Glomerular visceral epithelial cell (primary cell): Measurements from ENCODE around the gene LRRC8D.

Experiments used
- DNase-seq: peaks from one replicate; pipeline ENCODE4 v3.0.0-alpha.2; 2016; ENCODE audit errors: extremely low spot score

Gene LRRC8D

DNA sequence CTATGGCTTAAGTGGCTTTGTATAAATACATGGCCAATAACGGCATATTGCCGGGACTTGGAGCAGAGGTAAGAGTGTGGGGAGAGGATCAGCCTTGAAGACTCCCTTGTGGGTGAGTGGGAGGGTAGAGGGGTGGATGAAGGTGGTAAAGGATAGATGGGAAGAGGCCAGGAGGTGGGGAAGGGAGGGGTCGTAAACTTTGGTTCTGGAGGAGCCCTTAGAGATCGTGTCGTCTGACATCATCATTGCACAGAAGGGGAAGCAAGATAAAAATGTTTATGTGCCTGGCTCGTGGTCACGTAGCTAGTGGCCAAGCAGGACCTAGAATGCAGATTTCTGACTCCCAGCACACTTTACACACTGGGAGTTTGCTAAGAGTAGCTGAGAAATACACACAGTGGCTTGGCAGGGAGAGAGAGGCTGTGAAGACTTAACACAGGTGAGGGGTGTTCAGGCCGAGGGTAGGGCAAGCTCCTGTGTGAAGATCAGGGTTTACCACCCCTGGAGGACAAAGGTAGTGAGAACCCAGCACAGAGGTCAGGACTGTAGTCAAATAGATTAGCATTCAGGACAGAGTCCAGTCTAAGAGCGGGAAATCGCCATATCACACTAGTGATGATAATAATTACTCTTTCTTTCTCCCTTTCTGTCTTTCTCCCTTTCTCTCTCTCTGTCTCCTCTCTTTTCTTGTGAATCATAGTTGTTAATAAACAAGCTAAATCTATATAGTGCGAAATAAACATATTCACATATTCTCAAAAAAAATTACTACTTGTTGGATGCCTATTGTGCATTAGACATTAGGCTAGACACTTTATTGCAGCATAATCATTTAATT, 75.5 kb downstream of the LRRC8D start:
- no peak for DNase-seq

DNA sequence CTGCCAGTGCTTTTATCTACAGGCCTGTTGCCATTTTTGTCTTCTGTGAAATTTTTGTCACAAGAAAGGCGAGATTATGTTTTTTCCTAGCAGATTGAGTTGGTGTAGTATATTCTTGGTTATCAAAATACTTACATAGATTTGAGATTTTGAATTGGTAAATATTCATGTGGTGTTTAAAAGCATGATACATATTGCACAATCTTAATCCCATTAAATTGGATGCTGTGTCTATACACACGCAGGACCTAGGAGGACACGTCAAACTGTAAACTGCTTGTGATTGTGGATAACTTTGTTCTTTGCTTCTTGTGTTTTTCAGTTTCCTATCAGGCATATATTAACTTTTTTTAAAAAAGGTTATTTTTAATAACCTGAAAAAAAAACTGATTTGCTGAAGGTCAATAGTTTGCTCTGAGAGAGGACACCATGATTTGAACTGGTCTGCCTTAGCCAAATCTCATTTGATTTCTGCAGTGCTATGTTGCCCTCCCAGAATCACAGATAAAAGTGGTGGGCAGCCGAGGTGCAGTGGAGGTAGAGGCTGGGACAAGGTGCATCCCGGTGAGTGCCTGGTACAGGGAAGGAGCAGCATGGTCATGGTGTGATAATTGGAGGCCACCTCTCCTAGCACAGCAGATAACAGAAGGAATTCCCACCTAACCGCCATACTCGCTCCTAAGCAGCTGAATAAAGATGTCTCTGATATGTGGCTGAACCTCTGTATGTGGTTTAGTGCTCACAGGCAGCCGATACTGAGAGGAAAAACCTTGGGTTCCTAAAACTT, 76.7 kb downstream of the LRRC8D start:
- no peak for DNase-seq

DNA sequence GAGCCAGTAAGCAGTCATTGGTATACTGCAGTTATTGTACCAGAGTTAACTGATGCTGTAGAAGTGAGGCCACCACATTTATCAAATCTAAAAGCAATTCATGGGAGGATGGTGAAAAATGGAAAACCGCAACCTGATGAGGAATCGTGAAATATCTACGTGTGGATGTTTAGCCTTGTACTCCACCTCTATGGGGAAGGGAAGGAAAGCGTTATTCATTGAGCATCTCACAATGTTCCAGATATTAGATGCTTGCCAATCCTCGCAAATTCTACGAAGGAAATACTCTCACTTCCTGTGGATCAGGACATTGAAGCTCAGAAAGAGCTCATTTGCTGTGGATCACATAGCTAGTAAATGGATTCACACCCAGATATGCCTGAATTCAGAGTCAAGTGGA, 77.3 kb downstream of the LRRC8D start:
- DNase-seq = no peak

DNA sequence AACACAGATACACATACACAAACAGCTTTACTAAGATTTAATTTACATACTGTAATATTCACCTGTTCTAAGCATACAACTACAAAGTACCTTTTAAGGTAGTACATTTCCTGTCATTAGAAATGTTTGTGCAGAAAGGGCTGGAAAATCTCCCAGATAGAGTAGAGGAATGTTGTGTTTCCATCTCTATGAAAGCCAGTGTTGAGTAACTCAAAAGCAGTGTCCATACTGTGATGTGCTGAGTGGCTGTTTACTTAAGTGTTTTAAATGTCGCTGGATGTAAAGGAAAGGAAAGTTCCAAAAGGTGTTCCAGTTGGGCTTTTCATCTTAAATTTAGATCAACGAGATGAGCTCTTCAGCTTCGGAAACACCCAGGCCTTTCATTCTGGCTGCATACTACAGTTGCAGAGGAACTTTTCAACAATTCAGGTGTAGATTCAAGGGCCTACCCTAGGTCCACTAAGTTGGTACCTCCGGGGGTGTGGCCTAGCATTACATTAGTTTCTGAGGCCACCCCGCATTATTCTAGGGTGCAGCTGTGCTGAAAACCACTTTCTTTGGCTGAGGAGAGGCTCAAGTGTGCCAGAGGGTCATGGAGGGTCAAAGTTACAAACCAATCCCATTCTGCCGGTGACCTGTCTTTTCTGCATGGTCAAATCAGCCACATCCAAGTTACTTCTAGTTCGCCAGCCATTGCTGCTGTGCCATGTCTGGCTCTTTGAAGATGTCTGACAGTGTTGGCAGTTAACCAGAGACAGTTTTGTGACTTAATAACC, 78.1 kb downstream of the LRRC8D start:
- DNase-seq = no peak

DNA sequence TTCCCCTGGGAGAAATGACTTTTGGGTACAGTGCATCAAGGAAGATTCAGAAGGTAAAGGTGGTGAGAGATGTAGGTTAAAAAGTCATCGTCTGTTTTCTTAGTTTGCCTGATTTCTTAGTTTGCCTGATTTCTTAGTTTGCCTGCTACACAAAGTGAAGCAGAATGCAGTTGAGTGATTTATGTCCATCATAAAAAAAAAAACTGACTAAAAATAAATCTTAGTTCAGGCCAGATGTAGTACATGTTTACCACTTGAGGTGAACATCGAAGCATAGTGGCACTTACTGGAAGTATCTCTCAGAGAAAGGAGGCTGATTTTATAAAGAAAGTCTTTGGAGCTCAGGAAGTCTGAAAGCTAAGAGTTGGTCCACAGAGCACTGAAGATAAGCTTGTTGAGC, 79.5 kb downstream of the LRRC8D start:
- no peak for DNase-seq

DNA sequence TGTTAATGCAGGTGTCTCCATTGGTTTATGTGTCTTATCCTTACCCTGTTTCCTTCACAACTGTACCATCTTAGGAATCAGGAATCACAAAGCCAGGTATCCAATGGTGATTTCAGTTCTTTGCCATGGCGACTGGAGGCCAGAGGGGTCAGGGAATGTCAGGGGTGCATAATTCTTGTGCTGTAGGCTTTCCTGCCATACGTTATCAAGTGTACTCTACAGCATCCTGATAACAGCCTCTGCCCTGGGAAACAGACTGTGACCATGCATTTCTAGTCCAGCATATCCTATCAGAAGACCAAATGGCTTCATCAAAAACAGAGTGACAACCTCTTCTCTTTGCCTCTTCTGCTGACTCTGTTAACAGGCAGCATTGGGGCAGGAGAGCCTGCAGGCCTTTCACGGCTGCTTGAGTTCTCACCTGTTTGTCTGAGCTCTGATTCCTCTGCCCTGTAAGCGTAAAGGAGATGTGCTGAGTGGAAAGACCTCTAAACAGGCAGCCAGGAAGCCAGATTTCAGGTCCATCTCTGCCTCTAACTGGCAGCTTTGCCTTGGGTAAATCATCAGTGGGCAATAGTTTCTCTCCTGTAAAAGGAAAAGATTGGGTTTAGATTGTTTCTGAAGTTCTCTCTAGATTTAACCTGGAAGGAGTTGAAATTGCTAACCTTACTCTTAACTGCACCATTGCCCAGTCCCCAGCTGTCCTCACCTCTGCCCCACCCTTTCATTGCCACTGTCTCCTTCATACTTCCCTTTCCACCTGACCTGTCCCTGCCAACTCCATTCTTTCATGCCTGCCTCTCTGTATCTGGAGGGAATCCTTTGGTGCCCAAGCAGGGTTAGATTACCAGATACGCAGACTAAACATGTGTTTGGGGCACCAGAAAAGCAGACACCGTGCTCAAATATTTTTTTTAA, 80.2 kb downstream of the LRRC8D start:
- no peak for DNase-seq

DNA sequence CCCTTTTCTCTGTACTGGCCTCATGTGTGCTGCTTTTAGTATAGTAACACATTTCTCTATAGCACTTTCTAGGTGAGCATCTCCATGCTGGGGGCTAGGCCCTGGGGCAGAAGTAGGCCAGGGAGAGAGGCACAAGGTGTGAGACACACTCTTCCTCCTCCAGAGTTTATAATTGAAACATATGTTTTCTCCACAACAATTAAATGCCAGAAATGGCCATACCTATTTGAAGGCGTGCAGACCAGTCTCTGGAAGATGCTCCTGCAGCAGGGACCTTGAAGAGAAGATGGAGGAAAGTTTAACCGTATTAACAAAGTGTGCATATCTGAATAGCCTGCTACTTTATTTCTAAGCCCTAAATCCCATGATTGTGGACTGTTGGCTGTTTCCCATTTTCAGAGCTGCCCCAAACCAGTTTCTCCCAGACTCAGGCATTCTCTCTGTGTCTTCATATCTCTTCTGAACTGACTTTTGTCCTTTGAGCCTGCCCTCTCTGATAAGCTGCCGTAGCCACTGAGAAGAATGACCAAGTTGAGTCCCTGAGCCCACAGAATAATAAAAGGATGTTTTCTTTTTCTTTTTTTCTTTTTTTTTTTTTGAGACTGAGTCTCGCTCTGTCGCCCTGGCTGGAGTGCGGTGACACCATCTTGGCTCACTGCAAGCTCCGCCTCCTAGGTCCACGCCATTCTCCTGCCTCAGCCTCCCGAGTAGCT, 81.3 kb downstream of the LRRC8D start:
- DNase-seq = no peak

DNA sequence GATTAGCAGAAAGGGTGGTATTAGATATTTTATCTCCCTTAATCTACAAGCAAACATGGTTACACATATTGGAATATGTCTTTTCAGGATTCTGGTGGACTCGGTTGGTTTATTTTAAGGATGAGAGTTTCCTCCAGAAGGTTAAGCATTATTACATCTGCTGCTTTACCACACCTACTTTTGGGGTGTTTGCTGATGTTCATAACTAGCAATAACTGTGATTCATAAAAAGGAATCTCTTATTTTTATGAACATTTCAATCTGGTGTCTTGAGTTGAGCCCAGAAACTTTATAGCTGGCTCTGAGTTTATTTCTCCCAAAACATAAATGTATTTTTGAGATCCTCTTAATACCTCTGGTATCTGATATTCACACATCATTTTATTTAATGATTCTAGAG, 82.7 kb downstream of the LRRC8D start:
- no peak for DNase-seq

DNA sequence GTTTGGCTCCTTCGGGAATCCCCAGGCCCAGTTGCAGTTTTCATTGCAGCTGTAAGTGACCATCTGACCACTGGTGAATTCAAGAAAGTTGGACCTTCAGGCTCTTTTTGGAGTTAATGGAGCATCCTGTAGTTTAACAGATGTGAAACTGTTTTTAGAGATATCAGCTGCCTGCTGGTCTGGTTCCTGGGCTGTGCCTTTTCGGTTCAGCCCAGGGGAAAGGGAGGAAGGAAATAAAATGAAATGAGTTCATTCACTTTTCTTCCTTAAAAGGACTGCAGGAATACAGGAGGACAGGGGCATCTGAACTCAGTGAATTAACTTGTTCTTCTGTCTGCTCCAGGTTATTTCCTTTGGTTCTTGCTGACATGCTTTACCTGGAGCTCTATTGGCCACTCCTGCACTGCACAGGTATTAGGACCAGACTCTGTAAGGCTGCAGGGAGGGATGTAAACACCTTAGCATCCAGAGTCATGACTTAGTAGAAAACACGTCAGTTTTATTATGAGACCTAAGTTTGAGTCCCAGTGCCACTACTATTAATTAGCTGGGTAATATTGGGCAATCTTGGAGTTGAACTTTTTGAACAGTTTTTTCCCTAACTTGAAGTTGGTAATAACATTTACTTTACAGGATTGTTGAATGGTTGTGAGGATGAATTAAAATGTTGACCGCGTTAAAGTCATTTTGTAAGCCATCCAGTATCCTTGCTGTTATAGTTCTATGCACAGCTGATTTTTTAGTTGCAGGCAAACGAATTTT, 83.6 kb downstream of the LRRC8D start:
- no peak for DNase-seq

DNA sequence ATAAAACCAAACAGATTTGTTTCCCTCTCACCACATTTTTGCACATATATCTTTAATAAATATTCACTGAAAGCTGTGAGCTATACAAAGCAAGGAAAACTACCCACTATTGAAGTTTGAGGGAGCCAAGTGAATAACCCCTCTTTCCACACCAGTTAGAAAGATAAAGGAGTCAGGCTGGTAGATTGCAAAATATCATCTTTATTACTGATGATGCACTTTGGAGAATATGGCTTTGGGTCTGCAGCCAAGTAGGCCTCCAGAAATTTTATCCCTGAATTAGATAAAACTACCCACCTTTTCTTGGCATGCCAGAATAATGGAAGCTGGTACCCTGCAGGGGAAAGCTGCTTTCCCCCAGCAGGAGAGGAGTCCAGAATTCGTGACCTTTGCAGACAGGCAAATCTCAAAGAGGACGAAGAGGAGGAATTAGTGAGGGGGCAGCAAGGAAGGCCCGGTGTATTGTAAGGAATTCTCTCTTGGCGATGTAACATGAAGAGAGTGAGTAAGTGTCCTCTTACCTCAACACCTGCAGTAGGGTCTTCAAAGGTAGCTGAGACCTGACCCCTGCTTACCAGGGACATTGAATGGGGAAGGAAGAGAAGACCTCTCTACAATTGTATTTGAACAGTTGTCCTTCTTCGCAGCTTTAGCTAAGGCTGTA, 84.7 kb downstream of the LRRC8D start:
- no peak for DNase-seq

DNA sequence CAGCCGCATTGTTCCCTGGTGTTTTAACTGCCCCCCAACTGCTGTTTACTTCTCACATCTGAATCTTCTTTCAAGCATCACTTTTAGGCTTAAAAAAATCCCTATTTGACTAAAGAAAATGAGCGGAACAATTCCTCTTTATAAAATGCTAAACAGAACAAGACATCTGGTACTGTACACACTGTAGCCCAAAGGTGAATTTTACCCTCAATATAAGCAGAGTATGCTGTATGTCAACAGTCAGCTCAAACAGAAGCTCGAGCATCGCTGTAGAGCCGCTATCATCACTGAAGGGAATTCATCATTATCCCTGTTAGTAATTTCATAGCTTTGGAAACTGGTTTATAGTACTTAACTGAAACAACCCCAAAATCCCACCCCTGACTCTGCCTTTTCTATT, 85.3 kb downstream of the LRRC8D start:
- no peak for DNase-seq

DNA sequence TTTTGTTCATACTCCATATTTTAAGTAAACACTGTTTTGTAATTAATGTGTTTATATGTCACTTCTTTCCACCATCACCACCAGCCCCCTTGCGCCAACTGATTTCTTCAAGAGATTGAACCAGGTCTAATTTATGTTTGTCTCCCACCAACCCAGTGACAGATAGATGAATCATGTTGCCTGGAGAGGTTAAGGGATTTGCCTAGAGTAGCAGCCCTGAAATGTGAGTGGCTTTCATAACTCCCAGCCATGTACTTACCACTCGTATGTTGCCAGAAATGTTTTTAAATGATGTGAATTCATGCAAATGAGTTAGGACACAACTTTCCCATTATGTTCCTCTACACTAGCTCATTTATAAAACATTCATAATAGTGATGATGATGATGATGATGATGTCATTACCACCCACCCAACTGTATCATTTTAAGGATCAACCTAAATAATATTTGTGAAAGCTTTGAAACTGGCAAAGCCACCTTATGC, 86.9 kb downstream of the LRRC8D start:
- peak; percentile 63 for DNase-seq

DNA sequence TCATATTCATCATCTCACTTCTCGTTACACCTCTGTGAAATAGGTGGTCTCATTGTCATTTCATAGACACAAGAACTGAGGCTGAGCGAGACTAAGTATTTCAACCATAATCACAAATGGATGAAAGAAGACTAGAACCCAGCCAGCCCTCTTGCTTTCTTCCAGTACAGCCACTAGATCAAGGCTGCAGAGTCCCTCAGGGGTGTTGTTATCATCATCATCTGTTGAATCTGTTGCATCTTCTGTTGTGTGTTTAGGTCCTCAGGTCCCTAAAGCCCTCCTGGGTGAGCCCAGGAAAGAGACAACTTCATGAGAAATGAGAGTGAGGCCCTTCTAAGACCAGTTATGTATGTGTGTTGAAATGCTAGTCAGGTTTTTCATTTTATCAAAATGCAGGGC, 87.4 kb downstream of the LRRC8D start:
- no peak for DNase-seq

DNA sequence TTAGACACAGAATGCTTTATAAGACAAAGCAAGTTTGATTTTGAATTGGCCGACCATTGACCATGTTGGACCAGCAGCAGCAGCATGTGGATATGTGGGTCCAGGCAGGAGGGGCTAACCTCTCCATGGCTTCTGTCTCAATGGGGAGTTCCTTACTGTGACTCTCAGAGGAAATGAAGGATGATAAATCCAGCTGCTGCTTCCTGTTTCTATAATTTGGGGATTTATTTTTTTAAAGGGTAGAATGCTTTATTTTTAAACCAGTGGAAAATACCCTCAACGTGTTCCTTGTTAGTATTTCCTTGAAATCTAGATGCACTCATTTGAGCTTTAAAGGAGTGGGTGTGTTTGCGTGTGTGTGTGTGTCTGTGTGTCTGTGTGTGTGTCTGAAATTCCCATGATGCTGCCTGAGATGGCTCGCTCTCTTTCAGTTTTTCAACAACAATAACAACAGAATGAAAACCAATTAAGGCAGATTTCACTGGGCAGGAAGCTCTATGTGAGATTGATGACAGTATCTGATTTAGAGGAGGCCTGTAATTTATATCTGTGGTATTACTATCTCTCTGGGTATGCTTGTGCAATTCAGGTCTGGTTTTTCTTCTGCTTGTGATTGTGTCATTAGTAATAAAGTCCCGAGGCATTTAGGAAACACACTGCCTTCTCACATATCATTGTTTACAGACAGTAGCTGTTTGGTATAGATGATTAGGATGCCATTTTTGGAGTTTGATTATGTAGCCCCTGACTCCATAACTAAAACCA, 88.0 kb downstream of the LRRC8D start:
- DNase-seq = peak; percentile 25

DNA sequence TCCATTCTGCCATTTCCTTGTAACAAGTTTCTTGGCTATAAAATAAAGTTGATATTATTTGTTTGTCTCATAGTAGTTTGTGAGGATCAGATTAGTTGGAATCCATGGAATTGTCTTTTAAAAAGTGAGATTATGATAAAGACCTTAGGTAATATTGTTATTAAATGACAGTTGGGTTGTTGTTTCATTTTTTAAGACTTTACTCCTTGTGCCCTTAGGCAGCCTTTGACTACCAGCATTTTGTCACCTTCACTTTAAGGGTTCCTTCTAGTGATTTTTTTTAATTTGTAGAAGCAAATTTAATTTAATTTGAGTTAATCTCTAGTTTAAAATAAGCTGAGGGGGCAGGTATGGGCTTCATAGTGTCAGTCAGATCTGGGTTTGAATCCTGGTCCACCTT, 89.4 kb downstream of the LRRC8D start:
- DNase-seq = no peak

DNA sequence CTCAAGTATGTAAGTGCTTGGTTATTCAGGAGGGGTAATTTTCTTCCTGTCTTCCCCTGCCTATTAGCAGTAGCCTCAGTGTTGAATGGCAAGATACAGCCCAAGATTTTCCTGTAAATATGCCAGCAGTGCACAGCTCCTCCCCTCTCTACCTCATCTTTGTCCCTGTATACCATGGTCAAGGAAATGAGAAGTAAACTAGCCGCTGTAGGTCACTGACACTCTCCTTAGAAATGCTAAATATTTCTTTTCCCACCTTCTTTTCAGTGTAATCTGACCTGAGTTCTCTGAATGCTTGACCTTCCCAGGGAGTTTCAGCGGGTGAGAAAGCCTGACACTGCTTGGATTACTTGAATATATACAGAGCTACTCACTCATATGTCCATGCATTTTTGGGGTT, 89.9 kb downstream of the LRRC8D start:
- DNase-seq = peak; percentile 87

DNA sequence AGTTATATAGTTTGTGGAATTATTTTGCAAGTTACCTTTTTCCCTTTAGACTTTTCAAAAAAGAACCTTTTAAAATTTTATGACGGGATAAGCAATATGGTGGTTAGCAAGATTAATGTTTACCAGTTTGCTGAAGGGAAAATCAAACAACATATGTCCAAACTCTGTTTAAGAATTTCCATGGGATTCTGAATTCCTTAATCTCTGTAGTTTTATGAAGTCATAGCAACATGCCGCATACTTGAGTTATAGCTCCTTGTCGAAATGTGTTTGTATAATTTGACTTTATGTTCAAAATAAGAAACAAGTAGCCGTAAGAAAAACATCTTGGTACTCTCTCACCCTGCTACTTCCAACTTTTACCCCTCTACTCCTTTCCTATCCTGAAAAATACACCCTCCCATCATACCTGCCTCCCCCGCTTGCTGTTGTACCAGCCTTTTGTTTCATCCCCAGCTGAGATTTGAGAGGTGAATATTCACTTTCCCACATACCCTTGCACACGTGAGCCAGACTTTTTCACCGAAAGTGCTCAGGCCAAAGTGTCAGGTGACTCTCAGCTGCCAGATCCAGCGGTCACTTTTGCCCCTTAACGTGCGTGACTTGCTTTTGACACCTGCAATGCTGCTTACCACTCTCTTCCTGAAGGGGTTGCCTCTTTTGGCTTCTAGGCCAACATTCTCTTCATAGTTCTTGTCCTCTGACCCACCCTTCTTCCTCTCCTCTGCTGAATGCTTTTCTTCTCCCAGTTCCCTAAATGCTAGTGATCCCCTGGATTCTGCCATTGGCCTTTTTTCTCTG, 90.6 kb downstream of the LRRC8D start:
- no peak for DNase-seq

DNA sequence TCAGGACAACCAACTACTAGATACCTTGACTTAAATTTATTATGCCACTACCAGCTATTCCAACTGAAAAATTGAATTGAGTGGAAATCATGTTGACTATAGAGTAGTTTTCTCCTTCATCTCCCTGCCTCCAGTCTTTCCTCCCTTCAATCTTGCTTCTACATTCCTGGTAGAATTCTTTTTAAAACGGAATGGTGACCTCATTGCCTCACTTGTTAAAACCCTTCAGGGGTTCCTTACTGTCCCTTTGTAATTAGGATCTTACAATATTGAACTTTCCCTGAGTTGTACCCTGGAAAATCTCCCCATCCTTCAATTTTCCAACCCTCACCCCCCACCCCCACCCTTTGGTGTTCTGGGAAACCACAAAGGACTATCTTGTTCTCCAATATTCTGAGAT, 91.2 kb downstream of the LRRC8D start:
- DNase-seq = no peak
